HG02798 (cell line): ENCODE results near the gene PARP1.
"Not testable (repeated sequence)": the region's sequence is repeated elsewhere in the genome, so short reads cannot be mapped to it uniquely, and the experiment has no call there.

ENCODE experiments used
- ATAC-seq: cut with Tn5 transposase; IDR thresholded peaks from one replicate; pipeline ENCODE4 v1.9.1; 2021; ENCODE audit warnings: mild to moderate bottlenecking; ENCODE audit not compliant: unreplicated experiment, poor library complexity

Gene PARP1

GRCh38 chr1:226357416-226357815 is 50.5 kb downstream of the PARP1 start:
- ATAC-seq: no peak

GRCh38 chr1:226355669-226356551 is 52.0 kb downstream of the PARP1 start:
- ATAC-seq: peak; percentile 57

GRCh38 chr1:226355016-226355415 is 52.9 kb downstream of the PARP1 start:
- no peak for ATAC-seq

- ATAC-seq: no peak
These were observed 54.0 kb downstream of the PARP1 start for GRCh38 chr1:226353698-226354525.

GRCh38 chr1:226351709-226352108 is 56.2 kb downstream of the PARP1 start:
- no peak for ATAC-seq

GRCh38 chr1:226350519-226350865 is 57.4 kb downstream of the PARP1 start:
- no peak for ATAC-seq

- ATAC-seq: no peak
These were observed 57.9 kb downstream of the PARP1 start for GRCh38 chr1:226349801-226350518.

GRCh38 chr1:226349081-226349480 is 58.8 kb downstream of the PARP1 start:
- no peak for ATAC-seq

GRCh38 chr1:226344441-226345259 is 63.2 kb downstream of the PARP1 start:
- no peak for ATAC-seq

- ATAC-seq: no peak
These were observed 65.2 kb downstream of the PARP1 start for GRCh38 chr1:226342656-226343055.

- not testable (repeated sequence) for ATAC-seq
These were observed 67.8 kb downstream of the PARP1 start for GRCh38 chr1:226340111-226340510.

- no peak for ATAC-seq
These were observed 70.5 kb downstream of the PARP1 start for GRCh38 chr1:226337276-226337875.

- ATAC-seq: no peak
These were observed 72.2 kb downstream of the PARP1 start for GRCh38 chr1:226335661-226336060.

GRCh38 chr1:226332947-226333346 is 74.9 kb downstream of the PARP1 start:
- ATAC-seq: no peak

- no peak for ATAC-seq
These were observed 78.7 kb downstream of the PARP1 start for GRCh38 chr1:226329237-226329636.

GRCh38 chr1:226327761-226328162 is 80.1 kb downstream of the PARP1 start:
- ATAC-seq: no peak

- no peak for ATAC-seq
These were observed 82.7 kb downstream of the PARP1 start for GRCh38 chr1:226325178-226325577.

GRCh38 chr1:226324479-226324878 is 83.4 kb downstream of the PARP1 start:
- ATAC-seq: no peak

- ATAC-seq: no peak
These were observed 84.9 kb downstream of the PARP1 start for GRCh38 chr1:226322986-226323385.

GRCh38 chr1:226320930-226321329 is 87.0 kb downstream of the PARP1 start:
- no peak for ATAC-seq
